GM12873 (cell line): ENCODE results near the gene BPNT1.

ENCODE experiments used
- TF ChIP-seq, protein P1 (sequence below): IDR thresholded peaks from 2 replicates; pipeline ENCODE4 v1.5.1; 2012; ENCODE audit warnings: low read depth, mild to moderate bottlenecking, moderate library complexity, low read length, control low read depth; ENCODE audit not compliant: insufficient read depth; ENCODE audit errors: missing control alignments

Gene BPNT1

DNA sequence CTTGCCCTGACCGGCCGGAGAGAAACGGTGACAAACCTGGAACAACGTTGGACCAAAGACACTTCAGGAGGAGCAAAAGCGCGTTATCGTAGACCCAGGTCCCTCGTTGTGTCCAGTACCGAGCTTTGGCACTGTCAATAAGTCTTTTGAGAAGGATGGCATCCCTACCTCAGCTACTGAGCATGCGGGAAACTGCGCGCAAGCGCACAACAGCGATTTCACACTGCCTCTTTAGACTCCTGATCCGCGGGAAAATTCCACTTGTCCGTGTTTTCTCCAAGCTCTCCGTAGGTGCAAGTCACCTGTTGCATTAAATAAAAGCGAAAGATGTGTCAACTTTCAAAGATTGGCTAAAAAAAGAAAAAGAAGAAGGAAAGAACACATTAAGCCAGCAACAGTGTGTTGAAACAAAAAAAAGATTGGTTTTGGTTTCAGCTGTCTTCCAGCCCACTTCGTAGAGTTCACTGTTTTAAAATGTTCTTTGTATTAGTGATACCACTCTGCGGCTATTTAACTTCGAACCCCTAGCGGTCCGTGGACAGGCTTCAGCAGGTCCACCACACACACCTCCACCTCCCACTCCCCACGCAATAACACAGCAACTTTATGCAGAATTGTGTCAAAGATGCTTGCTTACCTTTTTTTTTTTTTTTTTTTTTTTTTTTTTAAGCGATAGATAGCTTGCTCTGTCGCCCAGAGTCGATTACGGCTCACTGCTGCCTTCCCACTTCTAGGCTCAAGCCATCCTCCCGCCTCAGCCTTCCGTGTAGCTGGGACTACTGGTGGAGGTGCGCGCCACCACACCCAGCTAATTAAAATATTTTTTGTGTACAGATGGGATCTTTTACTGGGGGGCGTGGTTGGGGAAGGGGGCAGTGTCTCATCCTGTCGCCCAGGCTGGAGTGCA lies at the start of gene BPNT1:
Gene BPNT1, minus strand, starts transcription at position 139 of the 907 bp plus-strand sequence. CDS start 9,942 bp downstream, outside the sequence.
- TF ChIP-seq, protein P1, sequence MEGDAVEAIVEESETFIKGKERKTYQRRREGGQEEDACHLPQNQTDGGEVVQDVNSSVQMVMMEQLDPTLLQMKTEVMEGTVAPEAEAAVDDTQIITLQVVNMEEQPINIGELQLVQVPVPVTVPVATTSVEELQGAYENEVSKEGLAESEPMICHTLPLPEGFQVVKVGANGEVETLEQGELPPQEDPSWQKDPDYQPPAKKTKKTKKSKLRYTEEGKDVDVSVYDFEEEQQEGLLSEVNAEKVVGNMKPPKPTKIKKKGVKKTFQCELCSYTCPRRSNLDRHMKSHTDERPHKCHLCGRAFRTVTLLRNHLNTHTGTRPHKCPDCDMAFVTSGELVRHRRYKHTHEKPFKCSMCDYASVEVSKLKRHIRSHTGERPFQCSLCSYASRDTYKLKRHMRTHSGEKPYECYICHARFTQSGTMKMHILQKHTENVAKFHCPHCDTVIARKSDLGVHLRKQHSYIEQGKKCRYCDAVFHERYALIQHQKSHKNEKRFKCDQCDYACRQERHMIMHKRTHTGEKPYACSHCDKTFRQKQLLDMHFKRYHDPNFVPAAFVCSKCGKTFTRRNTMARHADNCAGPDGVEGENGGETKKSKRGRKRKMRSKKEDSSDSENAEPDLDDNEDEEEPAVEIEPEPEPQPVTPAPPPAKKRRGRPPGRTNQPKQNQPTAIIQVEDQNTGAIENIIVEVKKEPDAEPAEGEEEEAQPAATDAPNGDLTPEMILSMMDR = peak; percentile 35

DNA sequence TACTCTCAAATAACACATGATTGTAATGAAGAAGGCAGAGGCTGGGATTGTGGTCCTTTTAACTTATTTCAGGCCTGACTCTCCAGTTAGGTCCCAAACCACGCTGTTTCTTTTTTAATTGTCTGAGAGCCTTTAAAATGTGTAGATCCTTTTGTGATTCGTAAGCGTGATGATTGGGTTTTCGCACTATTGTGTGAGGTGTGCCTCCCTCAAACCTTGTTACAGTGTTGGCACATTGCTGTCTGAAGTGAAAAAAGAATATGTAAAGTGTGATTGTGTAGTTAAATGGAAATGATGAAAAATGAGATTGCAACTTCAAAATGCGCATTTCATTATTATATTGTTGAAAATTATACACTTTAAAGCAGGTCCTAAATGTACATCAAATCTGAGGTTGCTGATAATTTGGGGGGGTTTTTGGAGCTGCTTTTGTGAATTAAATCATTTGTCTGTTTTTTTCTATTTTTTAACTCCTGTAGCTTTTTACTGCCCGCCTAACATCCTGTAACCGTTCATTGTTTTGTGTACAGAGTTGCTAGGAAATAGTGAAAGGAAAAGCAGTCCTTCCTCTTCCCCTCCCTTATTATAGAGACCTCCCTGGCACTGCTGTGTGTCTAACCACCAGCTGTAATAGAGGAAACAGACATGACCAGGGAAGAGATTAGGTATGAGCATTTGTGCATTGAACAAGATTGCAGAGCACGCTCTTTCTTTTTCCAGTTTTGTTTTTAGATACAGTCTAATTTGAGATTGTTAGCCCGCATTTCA lies 47.6 kb upstream of the BPNT1 start:
- TF ChIP-seq, protein P1 = no peak

- TF ChIP-seq, protein P1 = no peak
Measured at GRCh38 chr1:220135755-220136154, 46.2 kb upstream of the BPNT1 start.

- TF ChIP-seq, protein P1 = no peak
Measured at GRCh38 chr1:220129479-220130210, 40.1 kb upstream of the BPNT1 start.

- TF ChIP-seq, protein P1 = no peak
Measured at GRCh38 chr1:220127076-220127475, 37.5 kb upstream of the BPNT1 start.

DNA sequence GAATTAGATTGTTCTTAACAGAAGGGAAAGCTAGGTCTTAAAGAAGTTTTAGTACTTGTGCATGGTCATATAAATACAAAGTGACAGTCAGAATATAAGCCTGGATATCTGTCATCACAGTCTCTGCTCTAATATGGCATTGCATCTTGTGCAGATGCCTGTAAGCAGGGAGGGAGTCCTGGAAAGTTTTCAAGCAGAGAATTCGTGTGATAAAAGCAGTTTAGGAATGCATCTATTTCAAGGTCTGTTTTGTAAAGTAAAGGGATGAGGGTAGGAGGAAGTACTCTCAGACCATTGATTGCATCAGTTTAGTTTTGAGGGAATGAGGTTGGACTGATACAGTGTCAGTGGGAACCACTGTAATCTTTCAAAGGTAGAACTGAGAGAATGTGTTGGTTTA lies 35.0 kb upstream of the BPNT1 start:
- TF ChIP-seq, protein P1 = no peak
